Neural cell (in vitro differentiated cells): ENCODE measurements around the gene C20orf144. TPM values are rescaled to one million over a fixed set of nuclear protein-coding genes. Genes with fewer than 3 reads are reported as not detected.

Source experiments
- H2AFZ ChIP-seq: fragments of 200-600, 300-800 bp; sonication (generic), shearing (Covaris generic); 2 replicates; pipeline ENCODE4 v1.6.0; 2014; ENCODE audit warnings: low read depth, mild to moderate bottlenecking, antibody characterized with exemption, low read length, moderate library complexity
- H3F3A ChIP-seq: fragments of 200-600 bp; shearing (Covaris generic); 2 replicates; pipeline ENCODE4 v1.6.1; 2016; ENCODE audit warnings: mild to moderate bottlenecking, moderate library complexity, mixed read lengths, antibody characterized with exemption, low read length; ENCODE audit not compliant: insufficient read depth, poor library complexity, severe bottlenecking
- H3K27ac ChIP-seq: fragments of 200-600, 300-800 bp; sonication (generic), shearing (Covaris generic); 2 replicates; pipeline ENCODE4 v1.5.1; 2014; ENCODE audit warnings: mild to moderate bottlenecking, low read length, moderate library complexity
- H3K27me3 ChIP-seq: fragments of 300-800, 200-600 bp; sonication (generic), shearing (Covaris generic); 2 replicates; pipeline ENCODE4 v1.6.0; 2014; ENCODE audit warnings: mild to moderate bottlenecking, low read depth, low read length, moderate library complexity; ENCODE audit not compliant: insufficient read depth
- H3K36me3 ChIP-seq: fragments of 300-800, 200-600 bp; sonication (generic), shearing (Covaris generic); 2 replicates; pipeline ENCODE4 v1.5.1; 2014; ENCODE audit warnings: mild to moderate bottlenecking, antibody characterized with exemption, low read length, moderate library complexity; ENCODE audit not compliant: insufficient read depth
- H3K4me2 ChIP-seq: fragments of 300-800, 200-600 bp; sonication (generic), shearing (Covaris generic); 2 replicates; pipeline ENCODE4 v1.6.0; 2014; ENCODE audit warnings: mild to moderate bottlenecking, low read length
- H3K4me3 ChIP-seq: fragments of 300-800, 200-600 bp; sonication (generic), shearing (Covaris generic); 2 replicates; pipeline ENCODE4 v1.5.1; 2014; ENCODE audit warnings: mild to moderate bottlenecking, low read length, moderate library complexity
- H3K79me2 ChIP-seq: fragments of 200-600 bp; shearing (Covaris generic); replicated peaks from 2 replicates; pipeline ENCODE4 v1.6.0; 2014; ENCODE audit warnings: mild to moderate bottlenecking, low read length, moderate library complexity; ENCODE audit not compliant: insufficient read depth
- H3K9ac ChIP-seq: fragments of 300-800, 200-600 bp; sonication (generic), shearing (Covaris generic); 2 replicates; pipeline ENCODE4 v1.6.1; 2016; ENCODE audit warnings: mild to moderate bottlenecking, low read length, mixed read lengths
- H3K9me2 ChIP-seq: fragments of 200-600 bp; shearing (Covaris generic); 2 replicates; pipeline ENCODE4 v1.6.1; 2016; ENCODE audit warnings: mild to moderate bottlenecking, low read length, mixed read lengths; ENCODE audit not compliant: insufficient read depth
- H3K9me3 ChIP-seq: fragments of 200-600, 300-800 bp; sonication (generic), shearing (Covaris generic); 2 replicates; pipeline ENCODE4 v1.6.1; 2016; ENCODE audit warnings: mild to moderate bottlenecking, mixed run types, low read length, moderate library complexity, mixed read lengths
- H4K20me1 ChIP-seq: fragments of 200-600 bp; shearing (Covaris generic); 2 replicates; pipeline ENCODE4 v1.6.1; 2016; ENCODE audit warnings: mild to moderate bottlenecking, mixed run types; ENCODE audit not compliant: insufficient read depth
- CTCF ChIP-seq: fragments of 450-650 bp; IDR thresholded peaks from 2 replicates; pipeline ENCODE4 v1.5.1; 2014; ENCODE audit warnings: antibody characterized with exemption, mild to moderate bottlenecking, moderate library complexity; ENCODE audit not compliant: poor library complexity, severe bottlenecking
- EP300 ChIP-seq: fragments of 450-650 bp; conservative IDR thresholded peaks from 2 replicates; pipeline ENCODE4 v1.6.1; 2014; ENCODE audit warnings: antibody characterized with exemption, mild to moderate bottlenecking, moderate library complexity; ENCODE audit not compliant: poor library complexity, severe bottlenecking
- EZH2 ChIP-seq: fragments of 200-600, 300-800 bp; shearing (Covaris generic), sonication (generic); IDR thresholded peaks from 2 replicates; pipeline ENCODE4 v1.6.1; 2014; ENCODE audit warnings: antibody characterized with exemption, low read length, borderline replicate concordance, mild to moderate bottlenecking; ENCODE audit not compliant: insufficient read depth, poor library complexity, severe bottlenecking
- MXI1 ChIP-seq: fragments of 450-650 bp; conservative IDR thresholded peaks from 2 replicates; pipeline ENCODE4 v1.6.1; 2014; ENCODE audit warnings: antibody characterized with exemption, mild to moderate bottlenecking; ENCODE audit not compliant: poor library complexity, severe bottlenecking
- POLR2AphosphoS5 ChIP-seq: IDR thresholded peaks from 2 replicates; pipeline ENCODE4 v1.6.1; 2012
- RAD21 ChIP-seq: fragments of 450-650 bp; conservative IDR thresholded peaks from 2 replicates; pipeline ENCODE4 v1.6.1; 2014; ENCODE audit warnings: antibody characterized with exemption, mild to moderate bottlenecking, moderate library complexity
- REST ChIP-seq: IDR thresholded peaks from 2 replicates; pipeline ENCODE4 v1.6.1; 2012; ENCODE audit warnings: borderline replicate concordance
- SMC3 ChIP-seq: fragments of 450-650 bp; conservative IDR thresholded peaks from 2 replicates; pipeline ENCODE4 v1.6.1; 2014; ENCODE audit warnings: antibody characterized with exemption, mild to moderate bottlenecking, moderate library complexity; ENCODE audit not compliant: poor library complexity
- TAF1 ChIP-seq: IDR thresholded peaks from 2 replicates; pipeline ENCODE4 v1.6.1; 2012; ENCODE audit warnings: low read depth
- polyA plus RNA-seq: library from polyadenylated mRNA; depleted of rRNA; stranded (reverse); fragments of >200 nt; gene quantifications from 2 replicates; pipeline ENCODE4 v1.2.3, GENCODE V29; 2014

The C20orf144 gene
- polyA plus RNA-seq, 1 donor from 2014 or later = not detected

GRCh38 chr20:33702861-33703260, 40.7 kb downstream of the C20orf144 start:
- Histone ChIP-seq H3K36me3 (no peaks in the 10 kb centered on the region), H3K79me2 (no peaks in the 10 kb centered on the region), H3K9ac (no peak overlapping the region), H4K20me1 (no peaks in the 10 kb centered on the region), H3K27ac (no peak overlapping the region), H3K9me3 (no peaks in the 10 kb centered on the region), H3K9me2 (no peaks in the 10 kb centered on the region), H3F3A (no peaks in the 10 kb centered on the region), H3K4me2 (no peak overlapping the region), H3K27me3 (no peaks in the 10 kb centered on the region), H3K4me3 (no peak overlapping the region), H2AFZ (no peak overlapping the region)
- no peak for TF ChIP-seq EZH2
- no peak for TF ChIP-seq CTCF
- no peak for TF ChIP-seq SMC3
- no peak for TF ChIP-seq EP300
- TF ChIP-seq RAD21 = no peak
- TF ChIP-seq REST = no peak
- no peak for TF ChIP-seq MXI1
- TF ChIP-seq POLR2AphosphoS5 = no peak
- no peak for TF ChIP-seq TAF1

GRCh38 chr20:33703498-33704137, 41.5 kb downstream of the C20orf144 start:
- H3K4me3 ChIP-seq = no peak overlapping the region
- H2AFZ ChIP-seq = no peak overlapping the region
- H3K27ac ChIP-seq = no peak overlapping the region
- TF ChIP-seq SMC3 = no peak
- no peak for TF ChIP-seq RAD21
- no peak for TF ChIP-seq EP300
- no peak for TF ChIP-seq CTCF
- TF ChIP-seq EZH2 = no peak
- no peak for TF ChIP-seq REST
- no peak for TF ChIP-seq TAF1
- no peak for TF ChIP-seq MXI1
- TF ChIP-seq POLR2AphosphoS5 = no peak
- H3K9me3 ChIP-seq = no peaks in the 10 kb centered on the region
- no peaks in the 10 kb centered on the region for H4K20me1 ChIP-seq
- H3K9me2 ChIP-seq = no peaks in the 10 kb centered on the region
- H3K79me2 ChIP-seq = no peaks in the 10 kb centered on the region
- H3K9ac ChIP-seq = no peak overlapping the region
- H3K4me2 ChIP-seq = no peak overlapping the region
- no peaks in the 10 kb centered on the region for H3F3A ChIP-seq
- H3K27me3 ChIP-seq = no peaks in the 10 kb centered on the region
- no peaks in the 10 kb centered on the region for H3K36me3 ChIP-seq
